Measurements from ENCODE around the gene STK39.

GRCh38 chr2:168167511-168168263 lies 79.7 kb downstream of the STK39 start:
- TF ChIP-seq, protein P1, sequence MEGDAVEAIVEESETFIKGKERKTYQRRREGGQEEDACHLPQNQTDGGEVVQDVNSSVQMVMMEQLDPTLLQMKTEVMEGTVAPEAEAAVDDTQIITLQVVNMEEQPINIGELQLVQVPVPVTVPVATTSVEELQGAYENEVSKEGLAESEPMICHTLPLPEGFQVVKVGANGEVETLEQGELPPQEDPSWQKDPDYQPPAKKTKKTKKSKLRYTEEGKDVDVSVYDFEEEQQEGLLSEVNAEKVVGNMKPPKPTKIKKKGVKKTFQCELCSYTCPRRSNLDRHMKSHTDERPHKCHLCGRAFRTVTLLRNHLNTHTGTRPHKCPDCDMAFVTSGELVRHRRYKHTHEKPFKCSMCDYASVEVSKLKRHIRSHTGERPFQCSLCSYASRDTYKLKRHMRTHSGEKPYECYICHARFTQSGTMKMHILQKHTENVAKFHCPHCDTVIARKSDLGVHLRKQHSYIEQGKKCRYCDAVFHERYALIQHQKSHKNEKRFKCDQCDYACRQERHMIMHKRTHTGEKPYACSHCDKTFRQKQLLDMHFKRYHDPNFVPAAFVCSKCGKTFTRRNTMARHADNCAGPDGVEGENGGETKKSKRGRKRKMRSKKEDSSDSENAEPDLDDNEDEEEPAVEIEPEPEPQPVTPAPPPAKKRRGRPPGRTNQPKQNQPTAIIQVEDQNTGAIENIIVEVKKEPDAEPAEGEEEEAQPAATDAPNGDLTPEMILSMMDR (IDR thresholded peaks at IDR 0.05; ENCODE audit: poor library complexity, severe bottlenecking): no peak
- TF ChIP-seq POLR2AphosphoS5 (IDR thresholded peaks at IDR 0.05) (no peak), RAD21 (conservative IDR thresholded peaks at IDR 0.05) (no peak), SMC3 (conservative IDR thresholded peaks at IDR 0.05; ENCODE audit: poor library complexity) (no peak), TAF1 (IDR thresholded peaks at IDR 0.05; ENCODE audit: low read depth) (no peak), EP300 (conservative IDR thresholded peaks at IDR 0.05; ENCODE audit: poor library complexity, severe bottlenecking) (no peak), EZH2 (IDR thresholded peaks at IDR 0.05; ENCODE audit: borderline replicate concordance, insufficient read depth, low read length, poor library complexity, severe bottlenecking) (no peak)
- TF ChIP-seq, protein P2, sequence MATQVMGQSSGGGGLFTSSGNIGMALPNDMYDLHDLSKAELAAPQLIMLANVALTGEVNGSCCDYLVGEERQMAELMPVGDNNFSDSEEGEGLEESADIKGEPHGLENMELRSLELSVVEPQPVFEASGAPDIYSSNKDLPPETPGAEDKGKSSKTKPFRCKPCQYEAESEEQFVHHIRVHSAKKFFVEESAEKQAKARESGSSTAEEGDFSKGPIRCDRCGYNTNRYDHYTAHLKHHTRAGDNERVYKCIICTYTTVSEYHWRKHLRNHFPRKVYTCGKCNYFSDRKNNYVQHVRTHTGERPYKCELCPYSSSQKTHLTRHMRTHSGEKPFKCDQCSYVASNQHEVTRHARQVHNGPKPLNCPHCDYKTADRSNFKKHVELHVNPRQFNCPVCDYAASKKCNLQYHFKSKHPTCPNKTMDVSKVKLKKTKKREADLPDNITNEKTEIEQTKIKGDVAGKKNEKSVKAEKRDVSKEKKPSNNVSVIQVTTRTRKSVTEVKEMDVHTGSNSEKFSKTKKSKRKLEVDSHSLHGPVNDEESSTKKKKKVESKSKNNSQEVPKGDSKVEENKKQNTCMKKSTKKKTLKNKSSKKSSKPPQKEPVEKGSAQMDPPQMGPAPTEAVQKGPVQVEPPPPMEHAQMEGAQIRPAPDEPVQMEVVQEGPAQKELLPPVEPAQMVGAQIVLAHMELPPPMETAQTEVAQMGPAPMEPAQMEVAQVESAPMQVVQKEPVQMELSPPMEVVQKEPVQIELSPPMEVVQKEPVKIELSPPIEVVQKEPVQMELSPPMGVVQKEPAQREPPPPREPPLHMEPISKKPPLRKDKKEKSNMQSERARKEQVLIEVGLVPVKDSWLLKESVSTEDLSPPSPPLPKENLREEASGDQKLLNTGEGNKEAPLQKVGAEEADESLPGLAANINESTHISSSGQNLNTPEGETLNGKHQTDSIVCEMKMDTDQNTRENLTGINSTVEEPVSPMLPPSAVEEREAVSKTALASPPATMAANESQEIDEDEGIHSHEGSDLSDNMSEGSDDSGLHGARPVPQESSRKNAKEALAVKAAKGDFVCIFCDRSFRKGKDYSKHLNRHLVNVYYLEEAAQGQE (IDR thresholded peaks at IDR 0.05; ENCODE audit: borderline replicate concordance): no peak
